IMR-90 (cell line): ENCODE results near the gene LRRC41.

ENCODE experiments used
- BHLHE40 ChIP-seq: fragments of 150-350 bp; IDR thresholded peaks from 2 replicates; pipeline ENCODE4 v1.6.1; 2016; ENCODE audit warnings: mild to moderate bottlenecking, low read depth, low read length
- MAFK ChIP-seq: IDR thresholded peaks from 2 replicates; pipeline ENCODE4 v1.6.1; 2012; ENCODE audit warnings: low read depth, low read length, improper control_type of control experiment
- POLR2A ChIP-seq: IDR thresholded peaks from 2 replicates; pipeline ENCODE4 v1.6.1; 2012; ENCODE audit warnings: mild to moderate bottlenecking, low read depth, low read length
- TF ChIP-seq, protein P1 (sequence below): conservative IDR thresholded peaks from 2 replicates; pipeline ENCODE4 v1.5.1; 2012; ENCODE audit warnings: mild to moderate bottlenecking, low read depth, low read length, improper control_type of control experiment

DNA sequence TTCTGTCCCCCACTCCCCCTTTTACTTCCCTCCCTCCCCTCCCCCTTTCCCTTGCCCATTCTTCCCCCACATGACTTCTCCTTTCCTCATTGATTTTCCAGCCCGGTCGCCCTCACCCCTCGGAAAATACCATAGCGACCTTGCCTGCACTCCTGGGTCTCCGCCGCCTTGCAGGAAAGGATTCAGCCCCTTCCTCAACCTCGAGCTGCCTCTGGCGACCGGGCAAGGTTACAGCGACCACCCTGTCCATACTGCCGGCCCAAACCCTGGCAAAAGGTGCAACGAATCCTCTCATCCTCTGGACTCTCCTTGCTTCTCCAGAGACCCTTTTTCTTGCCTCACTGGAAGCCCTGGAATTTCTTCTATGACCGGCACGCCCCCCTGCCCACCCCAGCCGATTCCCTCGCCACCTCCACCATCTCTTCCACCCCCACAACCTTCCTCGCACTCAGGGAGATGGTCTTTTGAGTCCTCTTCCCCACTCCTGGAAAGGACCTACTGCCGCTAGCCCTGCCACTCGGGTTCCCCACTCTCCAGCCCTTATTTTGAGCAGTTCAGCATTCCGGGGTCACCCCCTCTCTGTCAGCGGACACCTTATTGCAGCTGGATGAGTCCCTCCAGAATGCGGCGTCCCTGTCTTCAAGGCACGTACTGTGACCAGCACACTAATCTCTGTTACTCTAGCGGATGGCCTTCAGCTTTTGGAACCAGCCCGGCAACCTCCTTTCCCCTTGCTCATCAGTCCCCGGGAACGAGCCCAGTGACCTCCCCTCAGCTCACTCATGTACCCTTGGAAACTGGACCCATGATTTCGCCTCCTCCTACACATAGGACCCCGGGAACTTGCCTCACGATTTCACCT lies 38.0 kb upstream of the LRRC41 start:
- TF ChIP-seq, protein P1, sequence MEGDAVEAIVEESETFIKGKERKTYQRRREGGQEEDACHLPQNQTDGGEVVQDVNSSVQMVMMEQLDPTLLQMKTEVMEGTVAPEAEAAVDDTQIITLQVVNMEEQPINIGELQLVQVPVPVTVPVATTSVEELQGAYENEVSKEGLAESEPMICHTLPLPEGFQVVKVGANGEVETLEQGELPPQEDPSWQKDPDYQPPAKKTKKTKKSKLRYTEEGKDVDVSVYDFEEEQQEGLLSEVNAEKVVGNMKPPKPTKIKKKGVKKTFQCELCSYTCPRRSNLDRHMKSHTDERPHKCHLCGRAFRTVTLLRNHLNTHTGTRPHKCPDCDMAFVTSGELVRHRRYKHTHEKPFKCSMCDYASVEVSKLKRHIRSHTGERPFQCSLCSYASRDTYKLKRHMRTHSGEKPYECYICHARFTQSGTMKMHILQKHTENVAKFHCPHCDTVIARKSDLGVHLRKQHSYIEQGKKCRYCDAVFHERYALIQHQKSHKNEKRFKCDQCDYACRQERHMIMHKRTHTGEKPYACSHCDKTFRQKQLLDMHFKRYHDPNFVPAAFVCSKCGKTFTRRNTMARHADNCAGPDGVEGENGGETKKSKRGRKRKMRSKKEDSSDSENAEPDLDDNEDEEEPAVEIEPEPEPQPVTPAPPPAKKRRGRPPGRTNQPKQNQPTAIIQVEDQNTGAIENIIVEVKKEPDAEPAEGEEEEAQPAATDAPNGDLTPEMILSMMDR, result no peak
- TF ChIP-seq POLR2A (no peak), BHLHE40 (no peak), MAFK (no peak)
